ENCODE results near the gene PLSCR3. TPM values are rescaled to one million over a fixed set of nuclear protein-coding genes. Genes with fewer than 3 reads are reported as not detected.
A peak's percentile ranks its signal among the peaks of the same experiment; 100 is the strongest.

The PLSCR3 gene
- total RNA-seq = 10 to 100 TPM; 75.8 to 79.4 TPM
- 100 to 1,000 TPM in 2 of 3 donors, 10 to 100 TPM in 1; 90.5 to 152 (median 125) TPM for polyA plus RNA-seq
- 0.30 to 2.5 (median 0.65) reads per million in 6 experiments for total RNA-seq

- peaks cover 18 to 46% (median 37%) of the 10 kb centered on the region in 4 donors for H3K4me1 Mint-ChIP-seq
- H3K27ac Mint-ChIP-seq = peak within 1 kb of the TSS; percentile 85 to 97 (median 94)
- DNase-seq = peak; percentile 64 to 93 (median 84)
- H3K36me3 Mint-ChIP-seq = peaks cover 0 to 26% (median 4%) of the 10 kb centered on the region in 3 donors
- ATAC-seq = peak; percentile 84 to 87
- no peaks in the 10 kb centered on the region for H3K27me3 Mint-ChIP-seq
- H3K9me3 Mint-ChIP-seq = no peaks in the 10 kb centered on the region
- POLR2A ChIA-PET = interaction anchor here (0.6 to 4.4 kb wide), 16 partner anchors 9 to 292 kb away, joined by 3 to 50 read pairs (median 6); partner anchors contain the start of genes ACAP1, NLGN2, POLR2A and TMEM102
- peak within 1 kb of the TSS; percentile 93 to 97 (median 94) for H3K4me3 Mint-ChIP-seq
Measured at GRCh38 chr17:7394452-7395191, at the start of gene PLSCR3. Gene PLSCR3 (minus strand): TSS chr17:7394525. CDS start chr17:7394110, 415 bp downstream.

GRCh38 chr17:7443499-7444485 is 49.5 kb upstream of the PLSCR3 start:
- POLR2A ChIA-PET = interaction anchor here (0.6 to 5.7 kb wide), 8 partner anchors 8 to 135 kb away, joined by 3 to 74 read pairs (median 18); partner anchors contain the start of genes POLR2A, SLC35G6, TMEM102 and ZBTB4
- H3K27me3 Mint-ChIP-seq = peaks cover 19 to 81% (median 43%) of the 10 kb centered on the region in 5 donors
- DNase-seq (no peak), ATAC-seq (no peak)
- H3K36me3 Mint-ChIP-seq = peaks cover 0 to 4% (median 0%) of the 10 kb centered on the region in 3 donors
- H3K27ac Mint-ChIP-seq = peak overlapping the region in 1 of 10 donors; percentile 37
- H3K9me3 Mint-ChIP-seq = no peaks in the 10 kb centered on the region
- peak overlapping the region in 5 of 10 donors; percentile 35 to 84 (median 71) for H3K4me3 Mint-ChIP-seq
- H3K4me1 Mint-ChIP-seq = peaks cover 24 to 41% (median 34%) of the 10 kb centered on the region in 4 donors

GRCh38 chr17:7442142-7442541 is 47.8 kb upstream of the PLSCR3 start:
- POLR2A ChIA-PET = interaction anchor here (1.5 to 8.3 kb wide), 4 partner anchors 12 to 49 kb away, joined by 3 to 133 read pairs (median 28); partner anchors contain the start of genes POLR2A and ZBTB4

GRCh38 chr17:7441266-7441665 is 46.9 kb upstream of the PLSCR3 start:
- Mint-ChIP-seq H3K9me3 (no peaks in the 10 kb centered on the region), H3K27me3 (peaks cover 13 to 75% (median 37%) of the 10 kb centered on the region in 5 donors), H3K27ac (no peak overlapping the region), H3K4me1 (peaks cover 30 to 55% (median 46%) of the 10 kb centered on the region in 4 donors), H3K4me3 (peak overlapping the region in 1 of 10 donors; percentile 39), H3K36me3 (no peaks in the 10 kb centered on the region)
- DNase-seq (no peak), ATAC-seq (no peak)
- POLR2A ChIA-PET = interaction anchor here (0.7 to 8.3 kb wide), 8 partner anchors 13 to 105 kb away, joined by 3 to 133 read pairs (median 4); partner anchors contain the start of genes ACAP1, POLR2A and ZBTB4

More at GRCh38 chr17:7442142-7442541, 47.8 kb upstream of the PLSCR3 start:
- peaks cover 16 to 80% (median 38%) of the 10 kb centered on the region in 5 donors for H3K27me3 Mint-ChIP-seq
- H3K4me3 Mint-ChIP-seq = peak overlapping the region in 5 of 10 donors; percentile 1 to 36 (median 23)
- H3K36me3 Mint-ChIP-seq = no peaks in the 10 kb centered on the region
- ATAC-seq (no peak), DNase-seq (no peak)
- no peaks in the 10 kb centered on the region for H3K9me3 Mint-ChIP-seq
- H3K27ac Mint-ChIP-seq = peak overlapping the region in 2 of 10 donors; percentile 7 to 53
- H3K4me1 Mint-ChIP-seq = peaks cover 29 to 50% (median 44%) of the 10 kb centered on the region in 4 donors

- ATAC-seq = no peak
- H3K36me3 Mint-ChIP-seq = no peaks in the 10 kb centered on the region
- POLR2A ChIA-PET = interaction anchor here (0.7 to 8.3 kb wide), 10 partner anchors 13 to 395 kb away, joined by 3 to 133 read pairs (median 4); partner anchors contain the start of genes ACAP1, POLR2A and ZBTB4
- H3K4me1 Mint-ChIP-seq = peaks cover 32 to 54% (median 46%) of the 10 kb centered on the region in 4 donors
- peaks cover 12 to 70% (median 34%) of the 10 kb centered on the region in 5 donors for H3K27me3 Mint-ChIP-seq
- peak overlapping the region in 8 of 10 donors; percentile 80 to 95 (median 86) for H3K4me3 Mint-ChIP-seq
- peak overlapping the region in 1 of 10 donors; percentile 34 for H3K27ac Mint-ChIP-seq
- H3K9me3 Mint-ChIP-seq = no peaks in the 10 kb centered on the region
- no peak for DNase-seq
Measured at GRCh38 chr17:7440834-7441195, 46.5 kb upstream of the PLSCR3 start.

GRCh38 chr17:7440113-7440833 is 45.9 kb upstream of the PLSCR3 start:
- Mint-ChIP-seq H3K4me1 (peaks cover 27 to 51% (median 42%) of the 10 kb centered on the region in 4 donors), H3K36me3 (no peaks in the 10 kb centered on the region), H3K4me3 (peak overlapping the region; percentile 80 to 95 (median 86)), H3K9me3 (no peaks in the 10 kb centered on the region), H3K27ac (peak overlapping the region in 8 of 10 donors; percentile 3 to 81 (median 74)), H3K27me3 (peaks cover 9 to 65% (median 30%) of the 10 kb centered on the region in 5 donors)
- DNase-seq = peak in 5 of 10 donors; percentile 21 to 44 (median 29)
- no peak for ATAC-seq
- POLR2A ChIA-PET = interaction anchor here (0.7 to 8.3 kb wide), 12 partner anchors 8 to 396 kb away, joined by 3 to 133 read pairs (median 4); partner anchors contain the start of genes ACAP1, POLR2A, TMEM95 and ZBTB4

GRCh38 chr17:7439462-7440112 is 45.3 kb upstream of the PLSCR3 start, which contains the start of gene FGF11:
Gene FGF11 (plus strand): TSS chr17:7439512. CDS start chr17:7439621, 109 bp downstream.
- Mint-ChIP-seq H3K27me3 (peaks cover 9 to 61% (median 30%) of the 10 kb centered on the region in 5 donors), H3K27ac (peak within 1 kb of the TSS; percentile 21 to 83 (median 74)), H3K36me3 (no peaks in the 10 kb centered on the region), H3K4me1 (peaks cover 23 to 51% (median 44%) of the 10 kb centered on the region in 4 donors), H3K9me3 (no peaks in the 10 kb centered on the region), H3K4me3 (peak within 1 kb of the TSS; percentile 80 to 95 (median 88))
- POLR2A ChIA-PET = interaction anchor here (0.7 to 8.3 kb wide), 7 partner anchors 9 to 396 kb away, joined by 3 to 133 read pairs (median 22); partner anchors contain the start of genes POLR2A, TMEM95 and ZBTB4
- DNase-seq (no peak), ATAC-seq (no peak)

GRCh38 chr17:7438656-7439460 is 44.5 kb upstream of the PLSCR3 start:
- no peak for DNase-seq
- no peaks in the 10 kb centered on the region for H3K36me3 Mint-ChIP-seq
- H3K27ac Mint-ChIP-seq = peak overlapping the region; percentile 21 to 83 (median 66)
- peaks cover 23 to 51% (median 43%) of the 10 kb centered on the region in 4 donors for H3K4me1 Mint-ChIP-seq
- POLR2A ChIA-PET = interaction anchor here (0.6 to 8.3 kb wide), 17 partner anchors 9 to 248 kb away, joined by 3 to 133 read pairs (median 10); partner anchors contain the start of genes ACAP1, PLSCR3, POLR2A and SLC35G6
- peaks cover 9 to 55% (median 28%) of the 10 kb centered on the region in 5 donors for H3K27me3 Mint-ChIP-seq
- ATAC-seq = no peak
- H3K4me3 Mint-ChIP-seq = peak overlapping the region; percentile 71 to 95 (median 84)
- H3K9me3 Mint-ChIP-seq = no peaks in the 10 kb centered on the region

GRCh38 chr17:7437950-7438614 is 43.8 kb upstream of the PLSCR3 start:
- no peaks in the 10 kb centered on the region for H3K9me3 Mint-ChIP-seq
- H3K36me3 Mint-ChIP-seq = no peaks in the 10 kb centered on the region
- peak in 9 of 10 donors; percentile 34 to 75 (median 54) for DNase-seq
- ATAC-seq = no peak
- POLR2A ChIA-PET = interaction anchor here (0.5 to 8.3 kb wide), 16 partner anchors 10 to 249 kb away, joined by 3 to 133 read pairs (median 4); partner anchors contain the start of genes ACAP1, PLSCR3, POLR2A and SLC35G6
- H3K4me3 Mint-ChIP-seq = peak overlapping the region; percentile 71 to 95 (median 84)
- peaks cover 8 to 47% (median 24%) of the 10 kb centered on the region in 5 donors for H3K27me3 Mint-ChIP-seq
- peaks cover 22 to 51% (median 43%) of the 10 kb centered on the region in 4 donors for H3K4me1 Mint-ChIP-seq
- peak overlapping the region in 9 of 10 donors; percentile 22 to 88 (median 82) for H3K27ac Mint-ChIP-seq

Measured in naive thymus-derived CD8-positive, alpha-beta T cell (primary cell).